HG03159 (cell line): ENCODE results near the gene ARF6.
"Not testable (repeated sequence)": the region's sequence is repeated elsewhere in the genome, so short reads cannot be mapped to it uniquely, and the experiment has no call there.

Experiments
- ATAC-seq: cut with Tn5 transposase; IDR thresholded peaks from one replicate; pipeline ENCODE4 v1.9.1; 2021; ENCODE audit warnings: mild to moderate bottlenecking, moderate library complexity; ENCODE audit not compliant: unreplicated experiment

Gene ARF6

DNA sequence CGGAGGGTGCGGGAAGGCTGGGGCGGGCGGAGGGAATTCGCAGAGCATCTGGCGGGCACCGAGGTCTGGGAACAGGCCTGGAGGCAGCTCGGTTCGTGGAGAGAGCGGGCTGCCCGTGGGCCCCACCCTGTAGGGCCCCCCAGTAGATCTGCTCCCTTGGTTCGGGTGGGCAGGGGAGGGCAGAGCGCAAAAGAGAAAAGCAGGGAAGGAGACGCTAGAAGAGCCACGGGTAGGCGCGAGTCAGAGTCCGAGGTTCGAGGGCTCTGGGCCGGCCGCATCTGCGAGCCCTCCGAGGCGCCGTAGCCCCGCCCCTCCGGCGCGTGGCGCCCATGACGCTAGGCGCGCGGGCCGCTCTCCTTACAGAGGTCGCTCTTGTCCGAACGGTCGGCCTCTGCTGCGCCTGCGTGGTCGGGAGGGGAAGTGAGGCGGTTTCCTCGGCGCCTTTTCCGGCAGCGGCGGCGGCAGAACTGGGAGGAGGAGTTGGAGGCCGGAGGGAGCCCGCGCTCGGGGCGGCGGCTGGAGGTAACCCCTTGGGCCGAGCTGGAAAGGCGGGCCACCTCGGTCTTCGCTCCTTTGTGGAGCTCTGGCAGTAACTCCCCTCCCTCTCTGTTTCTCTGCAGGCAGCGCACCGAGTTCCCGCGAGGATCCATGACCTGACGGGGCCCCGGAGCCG is at the start of gene ARF6:
Gene ARF6, plus strand, starts transcription at position 447 of the 673 bp plus-strand sequence. CDS start 655 bp downstream, outside the sequence.
- peak; percentile 88 for ATAC-seq

DNA sequence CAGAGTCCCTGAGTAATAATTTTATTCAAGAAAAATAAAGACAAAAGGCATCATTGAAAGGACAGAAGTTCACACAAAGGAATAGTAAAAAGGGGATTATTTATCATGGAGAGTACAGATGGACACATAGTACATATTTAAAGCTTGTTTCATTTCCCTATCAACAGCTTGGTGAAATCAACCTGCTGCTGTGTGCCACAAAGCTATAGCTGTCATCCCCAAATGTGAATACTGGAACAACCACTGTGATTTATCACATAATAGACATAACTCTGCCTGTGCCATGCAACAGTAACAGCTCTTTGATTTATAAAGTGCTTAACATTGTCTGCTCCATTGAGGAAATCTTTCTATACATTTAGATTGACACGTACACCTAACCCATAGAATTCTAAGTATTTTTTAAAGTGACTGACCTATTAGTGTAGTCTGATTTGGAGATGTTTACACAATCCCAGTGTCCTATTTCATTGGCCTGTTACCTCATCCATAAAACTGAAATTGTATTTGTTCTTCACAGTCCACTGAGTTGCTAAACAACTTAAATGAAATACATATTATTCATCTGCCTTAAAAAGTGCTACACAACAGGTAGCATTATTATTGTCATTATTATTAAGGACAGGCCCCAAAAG is 43.6 kb upstream of the ARF6 start:
- ATAC-seq = no peak

DNA sequence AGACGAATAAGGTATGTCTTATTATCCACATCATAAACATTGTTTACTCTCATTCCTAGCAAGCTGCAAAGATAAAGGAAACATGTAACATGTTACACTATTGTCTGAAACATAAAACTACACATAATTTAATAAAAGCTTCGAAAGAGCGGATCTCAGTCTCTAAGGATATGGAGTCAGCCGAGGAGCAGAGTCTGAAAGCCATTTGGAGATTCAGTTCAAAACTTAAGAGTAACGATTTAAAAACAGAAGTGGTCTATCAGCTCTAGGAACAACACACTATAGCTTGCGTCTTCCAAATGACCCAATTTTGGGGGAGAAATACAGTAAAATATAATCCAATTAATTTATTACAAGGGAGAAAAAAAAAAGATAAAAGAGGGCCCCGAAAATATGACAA is 41.1 kb upstream of the ARF6 start:
- ATAC-seq = no peak

DNA sequence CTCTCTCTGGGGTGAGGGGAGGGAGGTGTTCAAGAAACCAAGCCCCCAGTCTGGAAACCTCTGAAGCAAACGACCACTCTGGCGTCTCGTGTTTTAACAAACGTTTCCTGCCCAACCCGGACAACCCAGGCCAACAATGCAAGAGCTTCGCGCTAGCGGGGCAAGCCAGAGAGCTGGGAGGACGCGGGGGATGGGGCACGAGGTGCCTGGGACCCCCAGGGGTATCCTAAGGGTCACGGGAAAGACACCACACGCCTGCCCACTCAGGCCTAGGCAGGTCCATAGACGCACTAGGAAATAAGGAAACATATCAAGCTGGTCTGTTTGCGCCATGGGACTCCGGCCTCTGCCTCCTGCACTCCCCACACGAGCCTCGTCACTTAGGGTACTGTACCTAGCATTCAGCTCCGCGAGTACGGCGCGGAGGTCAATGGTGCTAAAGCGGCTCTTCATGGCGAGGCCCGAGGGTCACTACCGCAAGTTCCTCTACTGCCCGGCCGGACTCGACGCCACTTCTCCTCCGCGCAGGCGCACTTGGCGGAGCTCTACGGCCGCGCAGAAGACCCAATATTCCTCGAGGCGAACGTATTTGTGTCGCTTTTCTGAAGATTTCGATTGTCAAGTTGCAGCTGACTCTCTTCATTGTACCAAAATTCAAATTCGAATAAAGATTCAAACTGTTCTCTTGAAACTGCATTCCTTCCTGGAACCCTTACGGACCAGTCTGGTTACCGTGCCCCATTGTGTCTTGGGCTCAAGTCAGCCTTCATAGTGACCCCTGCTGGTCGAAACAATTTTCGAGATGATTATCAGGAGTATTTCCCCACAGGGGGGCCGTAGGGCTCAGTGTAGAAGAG is 40.4 kb upstream of the ARF6 start, which contains the start of gene NEMF:
Gene NEMF, minus strand, starts transcription at position 488 of the 857 bp plus-strand sequence. Its CDS starts 35 bp downstream, at position 453.
- ATAC-seq = peak; percentile 84

DNA sequence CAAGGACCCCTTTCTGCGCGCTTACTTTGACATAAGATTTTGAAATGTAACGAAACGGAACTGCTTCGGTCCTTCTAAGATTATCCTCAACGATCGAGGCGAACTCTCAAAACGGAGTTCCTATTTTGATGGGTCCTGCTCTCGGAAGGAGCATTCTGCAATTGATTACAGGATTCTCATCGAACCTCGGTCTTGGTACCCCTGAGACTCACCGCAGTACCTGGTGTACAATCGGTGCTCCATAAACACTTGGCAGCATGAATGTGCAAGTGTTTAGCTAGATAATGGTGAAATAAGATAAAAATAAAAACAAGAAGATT is 39.8 kb upstream of the ARF6 start:
- ATAC-seq = no peak

DNA sequence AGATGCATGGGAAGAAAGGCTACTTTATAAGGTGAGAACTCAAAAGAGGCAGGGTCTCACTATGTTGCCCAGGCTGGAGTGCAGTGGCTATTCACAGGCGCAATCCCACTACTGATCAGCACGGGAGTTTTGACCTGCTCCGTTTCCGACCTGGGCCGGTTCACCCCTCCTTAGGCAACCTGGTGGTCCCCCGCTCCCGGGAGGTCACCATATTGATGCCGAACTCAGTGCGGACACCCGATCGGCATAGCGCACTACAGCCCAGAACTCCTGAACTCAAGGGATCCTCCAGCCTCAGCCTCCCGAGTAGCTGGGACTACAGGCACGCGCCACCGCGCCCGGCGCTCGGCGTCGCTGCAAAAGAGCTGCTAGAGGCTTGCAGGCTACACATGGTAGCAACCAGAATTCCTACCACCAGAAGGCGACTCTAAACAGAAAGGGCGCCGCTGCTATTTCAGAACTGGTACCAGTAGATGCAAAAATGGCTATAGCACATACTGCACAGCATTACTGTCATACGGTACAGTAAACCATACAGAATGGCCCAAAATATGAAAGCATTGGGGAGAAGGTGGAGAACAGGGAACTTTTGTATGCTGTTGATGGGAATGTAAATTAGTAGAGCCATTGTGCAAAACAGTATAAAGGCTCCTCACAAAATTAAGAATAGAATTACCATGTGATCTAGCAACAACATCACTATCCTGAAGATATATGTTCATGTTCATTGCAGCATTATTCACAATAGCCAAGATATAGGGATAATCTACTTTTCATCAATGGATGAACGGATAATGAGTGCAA is 39.1 kb upstream of the ARF6 start:
- ATAC-seq = no peak

DNA sequence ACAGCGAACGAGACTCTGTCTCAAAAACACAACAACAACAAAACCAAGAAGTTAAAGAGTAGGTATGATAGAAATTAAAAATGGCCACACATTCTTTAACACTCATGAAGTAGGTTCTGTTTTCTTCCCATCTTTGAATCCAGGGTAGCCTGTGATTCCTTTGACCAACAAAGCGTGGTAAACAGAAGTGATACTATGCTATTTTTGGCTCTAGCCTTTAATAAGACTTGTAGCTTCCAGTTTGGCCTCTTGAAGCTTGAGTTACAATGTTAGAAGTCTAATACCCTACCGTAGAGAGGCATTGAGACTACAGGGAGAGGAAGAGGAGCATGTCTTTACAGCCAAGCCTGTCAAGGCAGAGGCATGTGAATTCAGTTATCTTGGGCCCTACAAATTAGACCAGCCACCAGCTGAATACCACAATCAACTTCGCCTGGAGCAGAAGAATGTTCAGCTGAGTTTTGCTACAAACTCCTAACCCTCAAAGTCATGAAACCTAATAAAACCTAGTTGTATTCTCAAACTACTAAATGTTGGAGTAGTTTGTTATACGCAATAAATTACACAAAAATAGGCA is 35.4 kb upstream of the ARF6 start:
- no peak for ATAC-seq

DNA sequence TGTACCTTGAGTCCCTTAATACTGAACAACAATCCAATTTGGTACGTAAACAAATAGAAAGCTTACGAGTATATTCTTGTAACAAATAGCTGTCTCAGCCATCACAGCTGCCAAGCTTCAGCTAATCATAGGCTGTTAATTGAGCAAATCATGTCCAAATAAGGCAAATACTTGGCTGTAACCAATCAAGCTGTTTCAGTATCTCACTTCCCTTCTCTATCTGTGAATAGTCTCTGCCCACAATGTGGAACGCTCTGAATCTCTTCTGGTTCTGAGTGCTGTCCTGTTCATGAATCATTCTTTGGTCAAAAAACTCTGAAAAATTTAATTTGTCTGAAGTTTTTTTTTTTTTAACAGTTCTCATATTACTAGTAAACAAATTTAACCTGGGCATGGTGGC is 34.5 kb upstream of the ARF6 start:
- no peak for ATAC-seq

DNA sequence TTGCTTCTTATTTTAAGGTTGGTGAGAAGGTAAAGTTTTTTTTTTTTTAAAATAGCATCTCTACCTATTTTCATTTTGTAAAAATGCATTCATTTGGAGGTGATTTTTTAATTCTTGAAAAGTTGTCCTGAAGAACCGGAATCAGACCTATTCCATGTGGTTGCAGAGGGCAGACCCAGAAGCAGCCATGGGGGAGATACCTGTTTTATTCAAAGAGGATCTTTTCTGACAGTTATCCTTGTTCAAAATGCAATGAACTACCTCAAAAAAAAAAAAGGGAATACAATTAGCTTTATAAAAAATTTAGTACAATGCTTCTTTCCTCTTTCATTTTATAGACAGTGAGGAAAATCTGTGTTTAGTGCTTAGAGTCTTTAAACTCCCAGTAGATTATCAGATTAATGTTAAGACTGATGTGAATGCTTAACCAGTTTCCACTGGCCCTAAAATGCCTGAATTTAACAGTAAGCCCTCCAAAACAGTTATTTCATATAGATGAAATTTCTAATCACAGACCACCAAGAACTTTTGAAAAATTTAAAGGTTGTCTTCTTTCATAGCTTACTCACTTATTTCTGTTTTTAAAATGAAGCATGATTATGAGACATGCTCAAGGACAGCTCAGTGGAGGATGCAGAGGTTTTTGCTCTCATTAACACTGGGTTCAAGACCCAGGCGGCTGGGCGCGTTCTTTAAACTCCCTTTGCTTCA is 31.7 kb upstream of the ARF6 start:
- no peak for ATAC-seq

DNA sequence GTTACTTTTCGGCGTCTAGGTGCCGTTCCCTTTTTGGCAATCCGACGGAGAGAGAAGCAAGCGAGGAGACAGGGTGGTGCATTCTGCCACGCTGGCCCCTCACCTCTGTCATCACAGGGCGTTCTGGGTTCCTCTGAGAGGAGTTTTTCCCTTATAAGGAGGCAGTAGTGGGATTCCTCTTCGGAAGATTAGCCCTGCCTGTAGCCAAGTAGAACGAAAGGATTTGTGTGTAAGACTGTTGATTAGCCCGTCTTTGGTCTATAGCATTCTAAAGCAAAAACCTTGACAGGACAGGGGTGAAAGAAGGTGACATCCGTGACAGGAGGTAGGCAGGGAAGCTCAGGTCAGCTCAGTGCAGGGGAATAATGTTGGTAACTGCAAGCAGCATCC is 31.2 kb upstream of the ARF6 start:
- ATAC-seq = peak; percentile 16

DNA sequence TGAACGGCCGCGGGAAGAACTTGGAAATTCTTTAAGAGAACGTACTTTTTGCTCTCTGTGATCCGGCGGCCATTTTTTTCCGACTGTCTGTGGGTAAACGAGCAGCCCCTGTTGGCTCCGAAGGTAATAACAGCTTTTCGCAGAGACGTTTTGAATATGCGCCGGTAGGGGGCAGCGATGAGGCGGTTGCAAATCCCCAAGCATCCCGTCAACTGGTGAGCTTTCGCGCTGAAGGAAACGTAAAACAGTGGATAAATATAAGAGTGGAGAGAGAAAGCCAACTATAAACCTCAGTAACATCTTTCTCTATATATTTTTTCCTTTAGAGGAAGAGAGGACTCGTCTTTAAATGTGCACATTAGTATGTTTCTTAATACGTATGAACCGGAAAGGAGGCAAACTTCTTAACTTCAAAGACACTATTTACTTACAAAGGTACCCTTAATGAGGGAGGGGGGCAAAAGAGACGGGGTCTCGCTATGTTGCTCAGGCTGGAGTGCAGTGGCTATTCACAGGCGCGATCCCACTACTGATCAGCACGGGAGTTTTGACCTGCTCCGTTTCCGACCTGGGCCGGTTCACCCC is 30.7 kb upstream of the ARF6 start:
- peak; percentile 27 for ATAC-seq

DNA sequence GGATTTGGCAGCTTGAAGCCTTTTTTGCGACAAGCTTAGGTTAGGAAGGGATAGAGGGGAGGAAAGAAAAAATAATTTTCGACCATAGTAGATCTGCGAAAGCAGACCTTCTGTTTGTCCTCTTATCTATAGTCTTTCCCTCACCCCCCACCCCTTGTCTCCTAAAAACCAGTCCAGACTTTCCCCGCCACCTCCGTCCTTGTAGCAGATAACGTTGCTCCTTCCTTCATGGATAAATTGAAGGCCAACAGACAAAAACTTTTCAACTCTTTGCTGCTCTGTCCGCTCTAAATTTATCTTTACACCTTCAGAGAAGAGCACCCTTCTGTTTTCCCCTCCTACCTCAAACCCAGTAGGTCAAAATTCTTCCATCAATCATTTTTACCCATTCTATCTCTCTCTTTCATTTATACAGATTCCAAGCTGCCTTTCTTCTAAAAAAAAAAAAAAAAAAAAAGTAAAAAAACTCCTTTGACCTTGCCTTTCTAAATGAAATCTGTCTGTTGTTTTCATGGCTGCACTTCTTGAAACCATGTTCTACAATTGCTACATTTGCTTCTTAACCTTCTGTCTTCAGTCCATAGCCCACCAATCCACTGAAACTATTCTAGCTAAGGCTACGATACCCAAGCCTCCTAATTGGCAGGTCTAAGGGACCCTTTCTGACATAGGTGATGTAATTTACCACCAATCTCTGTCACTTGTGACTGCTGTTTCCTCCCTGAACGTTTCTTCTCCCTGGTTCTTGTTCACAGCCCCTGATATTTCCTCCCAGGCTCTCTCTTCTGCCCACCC is 29.2 kb upstream of the ARF6 start:
- no peak for ATAC-seq

DNA sequence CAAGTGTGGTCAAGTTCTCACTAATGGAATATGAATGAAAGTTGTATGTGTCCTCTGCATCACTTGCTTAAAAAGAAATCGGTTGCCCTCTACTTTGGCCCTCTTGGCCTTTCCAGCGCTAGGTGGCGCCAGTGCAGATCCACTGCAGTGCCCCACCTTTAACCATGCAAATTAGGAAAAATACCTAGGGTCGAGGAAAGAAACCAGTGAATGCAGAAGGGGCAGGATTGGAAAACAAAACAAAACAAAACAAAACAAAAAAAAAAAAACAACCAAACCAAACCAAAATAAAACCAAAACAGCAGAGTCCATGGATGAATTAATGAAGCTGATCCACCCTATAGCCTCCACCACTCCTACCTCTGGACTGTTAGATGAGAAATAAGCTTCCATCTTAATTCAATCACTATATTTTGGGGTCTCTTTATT is 27.4 kb upstream of the ARF6 start:
- no peak for ATAC-seq

DNA sequence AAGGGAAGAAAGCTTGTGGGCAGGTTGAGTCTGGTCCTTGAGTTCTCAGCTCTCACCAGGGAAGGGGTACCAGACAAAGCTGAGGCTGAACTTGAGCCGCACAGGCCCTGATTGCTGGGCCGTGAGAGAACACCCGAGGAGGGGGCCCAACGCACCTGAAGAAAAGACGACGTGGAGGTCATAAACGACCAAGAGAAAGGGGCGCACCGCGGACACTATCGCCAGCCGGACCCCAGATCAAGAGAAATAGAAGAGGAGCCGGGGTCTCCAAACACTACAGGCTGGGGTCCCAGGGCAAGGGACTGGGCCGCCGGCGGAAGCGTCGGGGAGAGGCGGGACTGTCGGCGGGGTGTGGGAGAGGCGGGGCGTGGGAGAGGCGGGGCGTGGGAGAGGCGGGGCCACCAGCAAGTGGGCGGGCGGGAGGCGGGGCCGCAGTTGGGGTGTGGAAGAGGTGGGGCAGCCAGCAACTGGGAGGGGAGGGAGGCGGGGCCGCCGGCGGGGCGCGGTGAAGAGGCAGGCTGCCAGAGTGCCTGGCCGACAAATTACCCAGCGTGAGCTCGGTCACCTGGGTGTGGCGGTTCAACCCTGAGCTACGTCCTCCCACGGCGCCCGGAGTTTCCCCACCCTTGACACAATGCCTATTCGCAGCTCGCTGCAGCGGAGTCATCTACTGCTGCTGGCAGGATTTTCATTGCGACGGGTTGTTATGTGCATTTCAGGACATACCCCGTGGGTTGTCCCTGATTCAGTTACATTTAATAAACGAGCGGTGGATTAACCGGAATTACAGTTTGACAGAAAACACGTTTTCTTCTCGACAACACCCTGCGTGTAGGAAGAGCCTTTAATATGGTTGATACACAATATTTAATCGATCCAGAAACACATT is 24.8 kb upstream of the ARF6 start:
- peak; percentile 86 for ATAC-seq

DNA sequence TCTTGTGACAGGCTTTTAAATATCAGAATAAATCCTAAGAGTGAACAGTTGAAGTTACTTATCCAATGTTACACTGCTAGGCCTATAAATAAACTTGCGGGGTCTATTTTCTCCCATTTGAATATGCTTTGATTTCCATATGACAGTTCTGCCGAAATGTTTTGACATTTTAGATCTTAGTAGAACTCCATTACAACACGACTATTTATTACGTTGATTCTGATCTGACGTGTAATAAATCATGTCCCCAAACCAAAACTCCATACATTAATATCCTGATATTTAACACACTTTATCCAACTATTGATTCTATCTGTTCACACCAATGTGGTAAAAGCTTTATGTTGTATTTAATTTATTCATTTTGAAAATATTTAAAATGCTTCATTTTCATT is 24.2 kb upstream of the ARF6 start:
- ATAC-seq = no peak

DNA sequence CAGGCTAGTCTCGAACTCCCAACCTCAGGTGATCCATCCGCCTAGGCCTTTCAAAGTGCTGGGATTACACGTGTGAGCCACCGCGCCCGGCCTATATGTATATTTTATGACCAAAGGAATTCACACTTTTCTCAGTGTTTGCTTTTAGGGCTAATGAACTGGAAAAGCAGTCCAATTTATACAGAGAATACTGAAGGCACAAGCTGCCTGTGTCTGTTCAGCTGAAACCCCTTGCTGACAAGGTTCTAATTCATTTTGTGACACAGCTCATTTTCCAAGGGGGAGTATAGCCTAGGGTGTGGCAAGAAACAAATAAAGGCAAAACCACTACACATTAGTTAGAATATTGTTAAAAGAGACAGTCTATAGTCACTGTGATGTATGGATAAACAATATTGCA is 22.0 kb upstream of the ARF6 start:
- no peak for ATAC-seq

DNA sequence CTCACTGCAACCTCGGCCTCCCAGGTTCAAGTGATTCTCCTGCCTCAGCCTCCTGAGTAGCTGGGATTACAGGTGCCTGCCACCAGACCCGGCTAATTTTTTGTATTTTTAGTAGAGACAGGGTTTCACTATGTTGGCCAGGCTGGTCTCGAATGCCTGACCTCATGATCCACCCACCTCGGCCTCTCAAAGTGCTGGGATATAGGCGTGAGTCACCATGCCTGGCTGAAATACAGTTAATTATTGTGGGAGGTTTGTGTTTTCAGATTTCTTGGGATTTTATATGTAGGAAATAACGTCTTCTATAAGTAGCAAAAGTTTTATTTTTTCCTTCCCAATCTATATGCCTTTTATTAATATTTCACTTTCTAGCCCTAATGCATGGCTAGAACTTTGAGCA is 19.3 kb upstream of the ARF6 start:
- ATAC-seq = not testable (repeated sequence)

DNA sequence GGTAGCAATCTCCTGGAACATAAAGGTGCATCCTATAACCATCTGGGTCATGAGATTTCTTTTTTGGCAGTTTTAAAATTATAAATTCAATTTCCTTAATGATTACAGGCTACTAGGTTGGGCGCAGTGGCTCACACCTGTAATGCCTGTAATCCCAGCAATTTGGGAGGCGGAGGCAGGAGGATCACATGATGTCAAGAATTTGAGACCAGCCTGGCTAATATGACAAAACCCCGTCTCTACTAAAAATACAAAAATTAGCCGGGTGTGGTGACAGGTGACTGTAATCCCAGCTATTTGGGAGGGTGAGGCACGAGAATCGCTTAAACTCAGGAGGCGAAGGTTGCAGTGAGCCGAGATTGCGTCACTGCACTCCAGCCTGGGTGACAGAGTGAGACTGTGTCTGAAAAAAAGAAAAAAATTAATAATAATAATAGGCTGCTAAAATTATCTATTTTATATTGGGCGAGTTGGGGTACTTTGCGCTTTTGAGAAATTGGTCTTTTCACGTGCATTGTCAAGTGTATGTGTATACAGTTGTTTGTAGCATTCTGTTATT is 17.2 kb upstream of the ARF6 start:
- no peak for ATAC-seq
